ENCODE data around the gene PIWIL4. TPM values are rescaled to one million over a fixed set of nuclear protein-coding genes. Genes with fewer than 3 reads are reported as not detected.

Gene PIWIL4
- 0.20 TPM in 1 of 2 replicates, not detected in the other for total RNA-seq (2014; rRNA removed; shearing (Covaris generic); ENCODE audit: low replicate concordance)

GRCh38 chr11:94567181-94567670 lies at the start of gene PIWIL4:
Gene PIWIL4 (plus strand): TSS chr11:94567368. CDS start chr11:94567519, 151 bp downstream.
- Histone ChIP-seq H3K36me3 (no peaks in the 10 kb centered on the region), H3K9me3 (no peaks in the 10 kb centered on the region), H3K27me3 (no peaks in the 10 kb centered on the region), H3K4me3 (no peak within 1 kb of the TSS)
- DNase-seq: no peak

- Histone ChIP-seq H3K4me3 (no peak overlapping the region), H3K9me3 (no peaks in the 10 kb centered on the region), H3K36me3 (no peaks in the 10 kb centered on the region), H3K27me3 (no peaks in the 10 kb centered on the region)
- no peak for DNase-seq
Observed at GRCh38 chr11:94518300-94518699, 48.9 kb upstream of the PIWIL4 start.

- H3K36me3 ChIP-seq: no peaks in the 10 kb centered on the region
- DNase-seq: no peak
- H3K9me3 ChIP-seq: no peaks in the 10 kb centered on the region
- H3K27me3 ChIP-seq: no peaks in the 10 kb centered on the region
- no peak overlapping the region for H3K4me3 ChIP-seq
Observed at GRCh38 chr11:94519478-94520084, 47.6 kb upstream of the PIWIL4 start.

- H3K9me3 ChIP-seq: no peaks in the 10 kb centered on the region
- no peak for DNase-seq
- no peaks in the 10 kb centered on the region for H3K36me3 ChIP-seq
- no peaks in the 10 kb centered on the region for H3K27me3 ChIP-seq
- no peak overlapping the region for H3K4me3 ChIP-seq
Observed at GRCh38 chr11:94521684-94522083, 45.5 kb upstream of the PIWIL4 start.

- Histone ChIP-seq H3K9me3 (no peaks in the 10 kb centered on the region), H3K27me3 (no peaks in the 10 kb centered on the region), H3K36me3 (no peaks in the 10 kb centered on the region), H3K4me3 (no peak overlapping the region)
- no peak for DNase-seq
Observed at GRCh38 chr11:94524341-94524740, 42.8 kb upstream of the PIWIL4 start.

GRCh38 chr11:94525546-94526324 lies 41.4 kb upstream of the PIWIL4 start:
- H3K4me3 ChIP-seq: no peak overlapping the region
- peak; percentile 66 for DNase-seq
- H3K9me3 ChIP-seq: no peaks in the 10 kb centered on the region
- no peaks in the 10 kb centered on the region for H3K27me3 ChIP-seq
- no peaks in the 10 kb centered on the region for H3K36me3 ChIP-seq

GRCh38 chr11:94526645-94527438 lies 40.3 kb upstream of the PIWIL4 start:
- no peaks in the 10 kb centered on the region for H3K36me3 ChIP-seq
- H3K27me3 ChIP-seq: no peaks in the 10 kb centered on the region
- no peaks in the 10 kb centered on the region for H3K9me3 ChIP-seq
- no peak for DNase-seq
- H3K4me3 ChIP-seq: no peak overlapping the region

GRCh38 chr11:94528551-94528950 lies 38.6 kb upstream of the PIWIL4 start:
- DNase-seq: no peak
- H3K4me3 ChIP-seq: no peak overlapping the region
- H3K27me3 ChIP-seq: no peaks in the 10 kb centered on the region
- no peaks in the 10 kb centered on the region for H3K36me3 ChIP-seq
- no peaks in the 10 kb centered on the region for H3K9me3 ChIP-seq

- Histone ChIP-seq H3K9me3 (no peaks in the 10 kb centered on the region), H3K36me3 (no peaks in the 10 kb centered on the region), H3K4me3 (no peak overlapping the region), H3K27me3 (no peaks in the 10 kb centered on the region)
- no peak for DNase-seq
Observed at GRCh38 chr11:94532211-94532610, 35.0 kb upstream of the PIWIL4 start.

- Histone ChIP-seq H3K36me3 (no peaks in the 10 kb centered on the region), H3K27me3 (no peaks in the 10 kb centered on the region), H3K9me3 (no peaks in the 10 kb centered on the region), H3K4me3 (no peak overlapping the region)
- DNase-seq: no peak
Observed at GRCh38 chr11:94533206-94533605, 34.0 kb upstream of the PIWIL4 start.

- Histone ChIP-seq H3K27me3 (no peaks in the 10 kb centered on the region), H3K36me3 (no peaks in the 10 kb centered on the region), H3K4me3 (no peak overlapping the region), H3K9me3 (no peaks in the 10 kb centered on the region)
- no peak for DNase-seq
Observed at GRCh38 chr11:94533696-94534630, 33.2 kb upstream of the PIWIL4 start.

- Histone ChIP-seq H3K27me3 (no peaks in the 10 kb centered on the region), H3K9me3 (no peaks in the 10 kb centered on the region), H3K36me3 (no peaks in the 10 kb centered on the region), H3K4me3 (0 out of 2 replicates have a peak overlapping the region, but pooled peaks have one; percentile 2)
- no peak for DNase-seq
Observed at GRCh38 chr11:94536386-94536785, 30.8 kb upstream of the PIWIL4 start.

GRCh38 chr11:94537031-94537600 lies 30.1 kb upstream of the PIWIL4 start:
- Histone ChIP-seq H3K9me3 (no peaks in the 10 kb centered on the region), H3K4me3 (0 out of 2 replicates have a peak overlapping the region, but pooled peaks have one; percentile 2), H3K27me3 (no peaks in the 10 kb centered on the region), H3K36me3 (no peaks in the 10 kb centered on the region)
- peak; percentile 80 for DNase-seq

GRCh38 chr11:94539420-94539819 lies 27.7 kb upstream of the PIWIL4 start:
- H3K4me3 ChIP-seq: no peak overlapping the region
- no peaks in the 10 kb centered on the region for H3K36me3 ChIP-seq
- H3K27me3 ChIP-seq: no peaks in the 10 kb centered on the region
- no peak for DNase-seq
- H3K9me3 ChIP-seq: no peaks in the 10 kb centered on the region

GRCh38 chr11:94543695-94544645 lies 23.2 kb upstream of the PIWIL4 start, which contains the start of gene FUT4:
Gene FUT4 (plus strand): TSS chr11:94543921. CDS start chr11:94544134, 213 bp downstream.
- H3K36me3 ChIP-seq: peaks cover 18% of the 10 kb centered on the region
- H3K4me3 ChIP-seq: peak within 1 kb of the TSS; percentile 82
- peak; percentile 96 for DNase-seq
- no peaks in the 10 kb centered on the region for H3K9me3 ChIP-seq
- no peaks in the 10 kb centered on the region for H3K27me3 ChIP-seq

All from MG63 (cell line).